H1 (cell line): ENCODE results near the gene KCNJ4. TPM values are rescaled to one million over a fixed set of nuclear protein-coding genes. Genes with fewer than 3 reads are reported as not detected.
A peak's percentile ranks its signal among the peaks of the same experiment; 100 is the strongest.

Experiments
- CTCF ChIA-PET: fragments of 300-600 bp; sonication (Branson Sonifier 250); formaldehyde crosslinking; loops from one replicate; lab custom pipeline; 2021; ENCODE audit not compliant: partially characterized antibody; lab: Charles Lee
- POLR2A ChIA-PET: fragments of 300-600 bp; sonication (Branson Sonifier 250); formaldehyde crosslinking; loops from one replicate; lab custom pipeline; 2021; ENCODE audit warnings: inconsistent platforms; ENCODE audit not compliant: partially characterized antibody; lab: Charles Lee
- DNase-seq, 2 experiments: peaks; one replicate each; pipeline versions ENCODE4 v3.0.0 to v3.0.0-alpha.2; 2010 to 2022; ENCODE audit warnings: low spot score in 2 of 2, low read depth in 1 of 2, mixed read lengths in 1 of 2
- FAIRE-seq: peaks from 2 replicates; lab custom pipeline; 2011; peaks lifted over from hg19 to GRCh38; lab: Jason Lieb, UNC
- H2AFZ ChIP-seq: 2 replicates; pipeline ENCODE4 v1.8.1; 2012; ENCODE audit warnings: low read length, inconsistent platforms
- H2AK5ac ChIP-seq: 2 replicates; pipeline ENCODE4 v1.6.1; 2013; ENCODE audit warnings: low read depth, low read length
- H2BK120ac ChIP-seq: replicated peaks from 2 replicates; pipeline ENCODE3; 2013; ENCODE audit warnings: low read depth, low read length, inconsistent platforms
- H2BK12ac ChIP-seq: 2 replicates; pipeline ENCODE4 v1.6.1; 2013; ENCODE audit warnings: low read depth, low read length
- H2BK15ac ChIP-seq: 2 replicates; pipeline ENCODE4 v1.6.1; 2013; ENCODE audit warnings: low read length
- H2BK20ac ChIP-seq: 2 replicates; pipeline ENCODE4 v1.6.1; 2013; ENCODE audit warnings: low read length
- H2BK5ac ChIP-seq: 2 replicates; pipeline ENCODE4 v1.6.1; 2013; ENCODE audit warnings: low read depth, low read length
- H3K14ac ChIP-seq: 2 replicates; pipeline ENCODE4 v1.6.1; 2013; ENCODE audit warnings: inconsistent platforms; ENCODE audit not compliant: insufficient read length
- H3K18ac ChIP-seq: 2 replicates; pipeline ENCODE4 v1.6.1; 2013; ENCODE audit warnings: low read length; ENCODE audit errors: extremely low read depth
- H3K23ac ChIP-seq: 2 replicates; pipeline ENCODE4 v1.6.1; 2013; ENCODE audit warnings: inconsistent platforms; ENCODE audit not compliant: insufficient read length
- H3K23me2 ChIP-seq: 2 replicates; pipeline ENCODE4 v1.6.1; 2013; ENCODE audit warnings: low read depth, low read length
- H3K27ac ChIP-seq: 2 replicates; pipeline ENCODE4 v1.6.1; 2011; ENCODE audit warnings: low read depth, low read length, inconsistent platforms
- H3K27me3 ChIP-seq, 4 experiments: replicated peaks in 1 of 4; 1 replicate in 1 of 4; 2 replicates in 3 of 4; pipeline versions ENCODE4 v1.6.1 to v1.8.1; 2011 to 2013; ENCODE audit warnings: low read length in 3 of 4, mild to moderate bottlenecking in 3 of 4, inconsistent platforms in 2 of 4, mixed read lengths in 2 of 4, moderate library complexity in 1 of 4; ENCODE audit not compliant: control insufficient read depth in 3 of 4, insufficient read depth in 3 of 4; ENCODE audit errors: extremely low read depth in 1 of 4
- H3K36me3 ChIP-seq, 4 experiments: 2 replicates each; pipeline versions ENCODE4 v1.6.1 to v1.8.1; 2011 to 2013; ENCODE audit warnings: mild to moderate bottlenecking in 4 of 4, low read length in 3 of 4, moderate library complexity in 2 of 4, control low read depth in 1 of 4, inconsistent platforms in 1 of 4; ENCODE audit not compliant: insufficient read depth in 4 of 4, control insufficient read depth in 2 of 4
- H3K4ac ChIP-seq: replicated peaks from 2 replicates; pipeline ENCODE3; 2013; ENCODE audit warnings: low read length, low read depth, mixed read lengths, inconsistent platforms; ENCODE audit not compliant: insufficient read length
- H3K4me1 ChIP-seq, 4 experiments: replicated peaks in 1 of 4; 1 replicate in 1 of 4; 2 replicates in 3 of 4; pipeline versions ENCODE4 v1.6.1 to v1.8.1; 2011 to 2013; ENCODE audit warnings: low read length in 3 of 4, inconsistent platforms in 2 of 4, mixed read lengths in 1 of 4; ENCODE audit not compliant: insufficient read depth in 4 of 4, control insufficient read depth in 3 of 4
- H3K4me2 ChIP-seq, 2 experiments: 2 replicates each; pipeline versions ENCODE4 v1.6.1 to v1.8.1; 2011 to 2013; ENCODE audit warnings: low read depth in 2 of 2, low read length in 2 of 2, control low read depth in 1 of 2, inconsistent platforms in 1 of 2, mild to moderate bottlenecking in 1 of 2; ENCODE audit not compliant: insufficient read depth in 1 of 2
- H3K4me3 ChIP-seq, 4 experiments: fragments of 200-600, 300-600 bp in 1 of 4; sonication (generic), shearing (Covaris generic), sonication (Bioruptor Twin) in 1 of 4; 2 replicates each; pipeline versions ENCODE4 v1.5.1 to v1.8.1; 2011 to 2016; ENCODE audit warnings: low read length in 4 of 4, low read depth in 3 of 4, control low read depth in 2 of 4, inconsistent platforms in 2 of 4, mild to moderate bottlenecking in 2 of 4, mixed read lengths in 1 of 4, moderate library complexity in 1 of 4; ENCODE audit not compliant: insufficient read depth in 2 of 4; ENCODE audit errors: extremely low read depth in 1 of 4
- H3K56ac ChIP-seq: replicated peaks from 2 replicates; pipeline ENCODE3; 2013; ENCODE audit warnings: low read depth, mild to moderate bottlenecking, mixed read lengths, low read length, inconsistent platforms; ENCODE audit not compliant: insufficient read length
- H3K79me1 ChIP-seq: 2 replicates; pipeline ENCODE4 v1.6.1; 2013; ENCODE audit warnings: low read depth, low read length, control low read depth
- H3K79me2 ChIP-seq, 2 experiments: 2 replicates each; pipeline versions ENCODE4 v1.6.1 to v1.8.1; 2012 to 2013; ENCODE audit warnings: low read length in 2 of 2, mild to moderate bottlenecking in 2 of 2, inconsistent platforms in 1 of 2; ENCODE audit not compliant: insufficient read depth in 2 of 2, control insufficient read depth in 1 of 2
- H3K9ac ChIP-seq, 4 experiments: replicated peaks in 1 of 4; 1 replicate in 1 of 4; 2 replicates in 3 of 4; pipeline versions ENCODE4 v1.6.1 to v1.8.1; 2011 to 2013; ENCODE audit warnings: low read depth in 3 of 4, low read length in 3 of 4, control low read depth in 2 of 4, mild to moderate bottlenecking in 2 of 4, moderate library complexity in 2 of 4, inconsistent platforms in 1 of 4; ENCODE audit errors: extremely low read depth in 1 of 4
- H3K9me3 ChIP-seq, 2 experiments: 2 replicates each; pipeline versions ENCODE4 v1.6.1 to v1.8.1; 2012 to 2013; ENCODE audit warnings: mild to moderate bottlenecking in 2 of 2, moderate library complexity in 2 of 2, control low read depth in 1 of 2, inconsistent platforms in 1 of 2, low read depth in 1 of 2, low read length in 1 of 2, mixed read lengths in 1 of 2; ENCODE audit not compliant: insufficient read depth in 2 of 2
- H4K20me1 ChIP-seq, 2 experiments: replicated peaks in 1 of 2; 2 replicates each; pipeline versions ENCODE3 to v1.8.1; 2011 to 2013; ENCODE audit warnings: inconsistent platforms in 2 of 2, low read length in 2 of 2, mild to moderate bottlenecking in 1 of 2; ENCODE audit not compliant: insufficient read depth in 2 of 2, control insufficient read depth in 1 of 2
- H4K5ac ChIP-seq: 2 replicates; pipeline ENCODE4 v1.6.1; 2013; ENCODE audit warnings: low read length, low read depth, mixed read lengths, inconsistent platforms; ENCODE audit not compliant: insufficient read length
- H4K8ac ChIP-seq: 2 replicates; pipeline ENCODE4 v1.8.0; 2013; ENCODE audit warnings: mild to moderate bottlenecking, moderate library complexity, low read length, inconsistent platforms; ENCODE audit not compliant: insufficient read depth; ENCODE audit errors: extremely low read depth
- H4K91ac ChIP-seq: replicated peaks from 2 replicates; pipeline ENCODE3; 2013; ENCODE audit warnings: low read length, mixed read lengths, inconsistent platforms; ENCODE audit not compliant: insufficient read length
- ASH2L ChIP-seq: fragments of 200-600, 300-600 bp; sonication (generic); IDR thresholded peaks from one replicate; pipeline ENCODE4 v1.7.1; 2017; ENCODE audit warnings: low read length
- JUN ChIP-seq: IDR thresholded peaks from 2 replicates; pipeline ENCODE4 v1.6.1; 2011; ENCODE audit warnings: low read depth, mild to moderate bottlenecking, improper control_type of control experiment, low read length
- SIN3A ChIP-seq, 2 experiments: IDR thresholded peaks in 1 of 2; conservative IDR thresholded peaks in 1 of 2; 2 replicates each; pipeline ENCODE4 v1.6.1; 2011 to 2012; ENCODE audit warnings: low read length in 2 of 2, improper control_type of control experiment in 1 of 2, low read depth in 1 of 2, mild to moderate bottlenecking in 1 of 2
- USF2 ChIP-seq: IDR thresholded peaks from 2 replicates; pipeline ENCODE4 v1.6.1; 2011; ENCODE audit warnings: low read length, improper control_type of control experiment
- WGBS, 2 experiments: shearing (Covaris generic) in 1 of 2; methylation state at CpG; one replicate each; pipeline versions ENCODE4 v1.1.6 to v1.1.7; 2013 to 2015; ENCODE audit warnings: low lambda C conversion rate in 2 of 2, mixed read lengths in 2 of 2, inconsistent platforms in 1 of 2, low coverage in 1 of 2, missing lambda C conversion rate in 1 of 2; ENCODE audit not compliant: insufficient replicate concordance in 2 of 2, insufficient coverage in 1 of 2, insufficient read length in 1 of 2; ENCODE audit errors: extremely low coverage in 1 of 2, missing lambda C conversion rate in 1 of 2; 5-methylcytosine and 5-hydroxymethylcytosine counted together
- polyA plus RNA-seq, 7 experiments: library from polyadenylated mRNA; depleted of rRNA in 3 of 7; stranded (reverse) in 5 of 7; unstranded in 2 of 7; fragments of >200 nt in 5 of 7; fragments of 200-250 nt in 2 of 7; gene quantifications; 1 replicate in 5 of 7; 2 replicates in 1 of 7; 4 replicates in 1 of 7; pipeline versions ENCODE4 v1.2.1 to v1.2.3, GENCODE V29; 2011 to 2013; ENCODE audit warnings: missing spikeins in 2 of 7, mixed read lengths in 2 of 7
- total RNA-seq: library from RNA; stranded (reverse); fragmentation: NEBNext Ultra II Directional; extraction: Animal tissue kit (Norgen Biotek cat#: 25700); gene quantifications from 2 replicates; pipeline ENCODE4 v1.2.1, GENCODE V29; 2021

Gene KCNJ4
- total and polyA plus RNA-seq, 2 of the 8 experiments (the other 6 are each of a cell fraction or from before 2014, with no cell fraction given), result 1.4 to 2.2 TPM

- no peak overlapping the region for H2AFZ ChIP-seq
- H4K91ac ChIP-seq, result no peak overlapping the region
- 0 out of 2 replicates have a peak overlapping the region, but pooled peaks have one; percentile 63 for H2BK12ac ChIP-seq
- peaks cover 0 to 19% (median 14%) of the 10 kb centered on the region in 4 experiments; a peak in 6 of 7 replicates for H3K4me1 ChIP-seq
- no peak overlapping the region for H4K5ac ChIP-seq
- FAIRE-seq, result no peak
- ChIA-PET CTCF (interaction anchor here (0.6 to 1.2 kb wide), 3 partner anchors 34 to 301 kb away, joined by 3 to 4 read pairs (median 3); no protein-coding TSS in a partner anchor), POLR2A (interaction anchor here (1.7 to 40.8 kb wide), 2 partner anchors 24 to 67 kb away, joined by 5 to 1102 read pairs; no protein-coding TSS in a partner anchor)
- H4K8ac ChIP-seq, result no peak overlapping the region
- H2BK15ac ChIP-seq, result no peak overlapping the region
- no peak overlapping the region for H3K23ac ChIP-seq
- no peak overlapping the region for H2BK20ac ChIP-seq
- H4K20me1 ChIP-seq, result no peaks in the 10 kb centered on the region
- no peak overlapping the region for H3K56ac ChIP-seq
- H3K27me3 ChIP-seq, result peaks cover 0 to 47% (median 31%) of the 10 kb centered on the region in 4 experiments; a peak in 6 of 7 replicates
- H3K18ac ChIP-seq, result peak overlapping the region; percentile 38; the same call in 1 of the 2 replicates
- H3K4me2 ChIP-seq, result no peak overlapping the region
- H2BK120ac ChIP-seq, result no peak overlapping the region
- 79% methylated on average over 10 of the region's 10 CpGs; no CpG with 5 or more reads in 1 of the 2 experiments for WGBS, 2 experiments
- H3K9me3 ChIP-seq, result no peaks in the 10 kb centered on the region
- no peak overlapping the region for H3K14ac ChIP-seq
- H3K9ac ChIP-seq, result no peak overlapping the region
- H2AK5ac ChIP-seq, result no peak overlapping the region
- H3K79me1 ChIP-seq, result no peaks in the 10 kb centered on the region
- H3K36me3 ChIP-seq, result no peaks in the 10 kb centered on the region
- no peak for DNase-seq
- no peaks in the 10 kb centered on the region for H3K79me2 ChIP-seq
- no peak overlapping the region for H2BK5ac ChIP-seq
- H3K4me3 ChIP-seq, result no peak overlapping the region
- peaks cover 9% of the 10 kb centered on the region; the same call in 1 of the 2 replicates for H3K23me2 ChIP-seq
- H3K27ac ChIP-seq, result no peak overlapping the region
- no peak overlapping the region for H3K4ac ChIP-seq
- TF ChIP-seq USF2 (no peak), SIN3A (conservative IDR thresholded peaks at IDR 0.05 in 1 of 2, IDR thresholded peaks at IDR 0.05 in 1 of 2; ENCODE audit: low read depth in 1 of 2, low read length in 2 of 2) (no peak), JUN (no peak), ASH2L (no peak)
Observed at GRCh38 chr22:38464992-38465672, 10.1 kb upstream of the KCNJ4 start.
